Testis (tissue), 2 donors: ENCODE results near the gene SPOCD1.

ENCODE experiments used
- CTCF ChIP-seq, 3 experiments: fragments of 450-650 bp in 2 of 3; fragments of 200-600 bp in 1 of 3; sonication (generic) in 1 of 3; IDR thresholded peaks; one replicate each; pipeline ENCODE4 v1.5.1; 2016 to 2019; ENCODE audit warnings: antibody characterized with exemption in 3 of 3, mild to moderate bottlenecking in 2 of 3, moderate library complexity in 1 of 3
- POLR2A ChIP-seq: fragments of 450-650 bp; IDR thresholded peaks from one replicate; pipeline ENCODE4 v1.6.1; 2017; ENCODE audit warnings: antibody characterized with exemption, mild to moderate bottlenecking, moderate library complexity

- TF ChIP-seq CTCF (IDR thresholded peaks at IDR 0.05) (no peak), POLR2A (no peak)
Measured at GRCh38 chr1:31781756-31782371, 34.0 kb downstream of the SPOCD1 start.
